Common myeloid progenitor, CD34-positive (primary cell): Measurements from ENCODE around the gene NINJ1.

Source experiments
- CTCF ChIA-PET: fragments of 350-600 bp; sonication (Branson Sonifier 250); formaldehyde crosslinking; loops from one replicate; lab custom pipeline; 2021; ENCODE audit warnings: antibody characterized with exemption; lab: Charles Lee
- POLR2A ChIA-PET: fragments of 350-600 bp; sonication (Branson Sonifier 250); formaldehyde crosslinking; loops from one replicate; lab custom pipeline; 2021; ENCODE audit warnings: antibody characterized with exemption; lab: Charles Lee
- DNase-seq, 3 donors: peaks; one replicate each; pipeline versions ENCODE4 v3.0.0 to v3.0.0-alpha.2; 2013
- H3K27ac ChIP-seq, 2 experiments: 1 replicate in 1 of 2; 2 replicates in 1 of 2; pipeline ENCODE4 v1.7.0; 2013; ENCODE audit warnings: inconsistent platforms in 2 of 2, low read length in 2 of 2, mild to moderate bottlenecking in 2 of 2, low read depth in 1 of 2, moderate library complexity in 1 of 2; ENCODE audit not compliant: severe bottlenecking in 2 of 2, insufficient read depth in 1 of 2, poor library complexity in 1 of 2
- H3K27me3 ChIP-seq, 5 experiments: replicated peaks in 2 of 5; 1 replicate in 3 of 5; 2 replicates in 2 of 5; pipeline versions ENCODE4 v1.6.1 to v1.7.0; 2013; ENCODE audit warnings: low read length in 4 of 5, mild to moderate bottlenecking in 2 of 5, moderate library complexity in 2 of 5, inconsistent platforms in 1 of 5; ENCODE audit not compliant: insufficient read depth in 5 of 5, control insufficient read depth in 4 of 5
- H3K36me3 ChIP-seq, 4 experiments: 1 replicate in 2 of 4; 2 replicates in 2 of 4; pipeline versions ENCODE4 v1.6.1 to v1.7.0; 2013; ENCODE audit warnings: low read length in 3 of 4, control low read depth in 1 of 4, mild to moderate bottlenecking in 1 of 4; ENCODE audit not compliant: control insufficient read depth in 4 of 4, insufficient read depth in 4 of 4
- H3K4me1 ChIP-seq, 4 experiments: 1 replicate in 3 of 4; 2 replicates in 1 of 4; pipeline versions ENCODE4 v1.6.1 to v1.7.1; 2013; ENCODE audit warnings: low read length in 3 of 4, mild to moderate bottlenecking in 3 of 4, control low read depth in 1 of 4, inconsistent platforms in 1 of 4, moderate library complexity in 1 of 4; ENCODE audit not compliant: control insufficient read depth in 4 of 4, insufficient read depth in 4 of 4; ENCODE audit errors: control extremely low read depth in 1 of 4
- H3K4me3 ChIP-seq, 7 experiments: 1 replicate in 4 of 7; 2 replicates in 3 of 7; pipeline versions ENCODE4 v1.5.1 to v1.7.0; 2013; ENCODE audit warnings: mild to moderate bottlenecking in 7 of 7, low read length in 6 of 7, moderate library complexity in 6 of 7, inconsistent platforms in 2 of 7, low read depth in 2 of 7, control low read depth in 1 of 7; ENCODE audit not compliant: insufficient read depth in 4 of 7, control insufficient read depth in 1 of 7; ENCODE audit errors: extremely low read depth in 1 of 7
- H3K9me3 ChIP-seq, 5 experiments: 1 replicate in 4 of 5; 2 replicates in 1 of 5; pipeline versions ENCODE4 v1.6.1 to v1.7.1; 2013; ENCODE audit warnings: low read length in 4 of 5, mild to moderate bottlenecking in 2 of 5, inconsistent platforms in 1 of 5, low read depth in 1 of 5, moderate library complexity in 1 of 5; ENCODE audit not compliant: control insufficient read depth in 4 of 5, insufficient read depth in 2 of 5; ENCODE audit errors: control extremely low read depth in 1 of 5
- WGBS: methylation state at CpG from one replicate; pipeline ENCODE4 v1.1.5; 2013; ENCODE audit not compliant: insufficient coverage; 5-methylcytosine and 5-hydroxymethylcytosine counted together

NINJ1 gene

GRCh38 chr9:93077811-93078210 lies 56.2 kb downstream of the NINJ1 start:
- DNase-seq, result no peak
- H3K4me1 ChIP-seq, result peaks cover 0 to 32% (median 21%) of the 10 kb centered on the region in 4 experiments
- H3K9me3 ChIP-seq, result no peaks in the 10 kb centered on the region
- no peaks in the 10 kb centered on the region for H3K27me3 ChIP-seq
- no peak overlapping the region for H3K27ac ChIP-seq
- ChIA-PET POLR2A (no interaction called here), CTCF (interaction anchor here (4.4 kb wide), 1 partner anchor 12 kb away, joined by 28 read pairs; no protein-coding TSS in a partner anchor)
- H3K36me3 ChIP-seq, result peaks cover 0 to 18% (median 9%) of the 10 kb centered on the region in 4 experiments
- H3K4me3 ChIP-seq, result no peak overlapping the region
- WGBS, result 98% methylated on average over 12 of the region's 16 CpGs

GRCh38 chr9:93077367-93077766 lies 56.7 kb downstream of the NINJ1 start:
- no peaks in the 10 kb centered on the region for H3K27me3 ChIP-seq
- H3K36me3 ChIP-seq, result peaks cover 0 to 18% (median 10%) of the 10 kb centered on the region in 4 experiments
- ChIA-PET CTCF (interaction anchor here (4.4 kb wide), 1 partner anchor 11 kb away, joined by 28 read pairs; no protein-coding TSS in a partner anchor), POLR2A (no interaction called here)
- no peaks in the 10 kb centered on the region for H3K9me3 ChIP-seq
- no peak for DNase-seq
- WGBS, result 100% methylated on average over 1 of the region's 1 CpG
- no peak overlapping the region for H3K4me3 ChIP-seq
- H3K4me1 ChIP-seq, result peaks cover 0 to 32% (median 20%) of the 10 kb centered on the region in 4 experiments
- no peak overlapping the region for H3K27ac ChIP-seq

GRCh38 chr9:93076792-93077128 lies 57.3 kb downstream of the NINJ1 start:
- 100% methylated on average over 2 of the region's 2 CpGs for WGBS
- Histone ChIP-seq H3K27ac (no peak overlapping the region), H3K4me1 (peaks cover 0 to 34% (median 22%) of the 10 kb centered on the region in 4 experiments), H3K9me3 (no peaks in the 10 kb centered on the region), H3K27me3 (no peaks in the 10 kb centered on the region), H3K4me3 (no peak overlapping the region), H3K36me3 (peaks cover 0 to 19% (median 10%) of the 10 kb centered on the region in 4 experiments)
- ChIA-PET CTCF (interaction anchor here (1.1 to 4.4 kb wide), 3 partner anchors 10 to 32 kb away, joined by 3 to 28 read pairs (median 6); no protein-coding TSS in a partner anchor), POLR2A (no interaction called here)
- DNase-seq, result no peak

- no peak overlapping the region for H3K27ac ChIP-seq
- no peak for DNase-seq
- no peaks in the 10 kb centered on the region for H3K9me3 ChIP-seq
- POLR2A ChIA-PET, result no interaction called here
- peaks cover 0 to 33% (median 21%) of the 10 kb centered on the region in 4 experiments for H3K4me1 ChIP-seq
- WGBS, result 98% methylated on average over 10 of the region's 12 CpGs
- CTCF ChIA-PET, result interaction anchor here (0.9 to 4.4 kb wide), 4 partner anchors 10 to 33 kb away, joined by 3 to 28 read pairs (median 4); no protein-coding TSS in a partner anchor
- H3K36me3 ChIP-seq, result peaks cover 0 to 17% (median 8%) of the 10 kb centered on the region in 4 experiments
- no peak overlapping the region for H3K4me3 ChIP-seq
- no peaks in the 10 kb centered on the region for H3K27me3 ChIP-seq
These were observed 57.8 kb downstream of the NINJ1 start for GRCh38 chr9:93076101-93076791.

GRCh38 chr9:93072383-93072795 lies 61.7 kb downstream of the NINJ1 start:
- Histone ChIP-seq H3K27me3 (no peaks in the 10 kb centered on the region), H3K4me3 (no peak overlapping the region), H3K27ac (no peak overlapping the region), H3K9me3 (no peaks in the 10 kb centered on the region), H3K4me1 (peaks cover 0 to 21% (median 8%) of the 10 kb centered on the region in 4 experiments), H3K36me3 (peaks cover 0 to 11% (median 1%) of the 10 kb centered on the region in 4 experiments)
- ChIA-PET POLR2A (no interaction called here), CTCF (interaction anchor here (0.9 kb wide), 1 partner anchor 12 kb away, joined by 3 read pairs; no protein-coding TSS in a partner anchor)
- DNase-seq, result no peak
- 53% methylated on average over 5 of the region's 5 CpGs for WGBS
